Measurements from ENCODE around the gene TCF7L1. TPM values are rescaled to one million over a fixed set of nuclear protein-coding genes. Genes with fewer than 3 reads are reported as not detected.
A peak's percentile ranks its signal among the peaks of the same experiment; 100 is the strongest.
"Not testable (repeated sequence)": the region's sequence is repeated elsewhere in the genome, so short reads cannot be mapped to it uniquely, and the experiment has no call there.

The TCF7L1 gene
- total RNA-seq, 1 experiment from 2014 or later = 0.05 TPM

DNA sequence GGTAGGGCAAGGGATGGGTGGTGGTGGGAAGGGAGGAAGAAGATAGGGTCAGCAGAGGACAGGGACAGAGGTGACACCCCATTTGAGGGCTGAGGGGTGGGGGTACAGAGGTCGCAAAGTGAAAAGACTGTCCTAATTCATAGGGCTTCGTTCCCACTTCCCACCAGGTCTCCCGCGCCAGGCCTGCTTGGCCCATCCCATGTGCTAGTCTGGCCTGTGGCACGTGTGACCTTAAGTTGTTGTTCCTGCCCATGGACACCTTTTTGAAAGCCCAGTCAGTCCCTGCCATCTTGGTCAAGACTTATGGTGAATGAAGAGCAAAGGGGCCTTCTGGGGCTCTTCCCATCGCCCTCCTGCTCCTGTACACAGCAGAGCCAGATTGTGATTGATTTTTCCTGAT, 148.4 kb downstream of the TCF7L1 start:
- DNase-seq (ENCODE audit: low read depth) = no peak

DNA sequence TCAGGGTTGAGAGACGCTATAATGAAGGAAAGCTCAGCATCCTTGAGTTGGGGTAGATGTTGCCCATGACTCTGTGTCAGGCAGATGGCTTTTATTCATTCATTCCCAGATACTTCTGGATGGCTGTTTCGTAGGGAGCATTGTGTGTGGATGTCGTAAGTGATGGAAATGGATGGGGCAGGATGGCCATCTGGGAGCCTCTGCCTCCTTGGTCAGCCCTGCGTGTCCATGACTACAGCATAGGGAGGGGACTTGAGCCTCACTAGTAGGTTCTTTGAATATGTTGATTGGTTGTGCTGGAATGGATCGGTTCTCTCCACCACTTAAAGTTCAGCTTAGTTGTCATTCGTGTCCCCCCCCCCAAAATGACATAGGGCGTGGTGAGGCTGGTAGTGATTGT, 149.7 kb downstream of the TCF7L1 start:
- DNase-seq (ENCODE audit: low read depth) = no peak

DNA sequence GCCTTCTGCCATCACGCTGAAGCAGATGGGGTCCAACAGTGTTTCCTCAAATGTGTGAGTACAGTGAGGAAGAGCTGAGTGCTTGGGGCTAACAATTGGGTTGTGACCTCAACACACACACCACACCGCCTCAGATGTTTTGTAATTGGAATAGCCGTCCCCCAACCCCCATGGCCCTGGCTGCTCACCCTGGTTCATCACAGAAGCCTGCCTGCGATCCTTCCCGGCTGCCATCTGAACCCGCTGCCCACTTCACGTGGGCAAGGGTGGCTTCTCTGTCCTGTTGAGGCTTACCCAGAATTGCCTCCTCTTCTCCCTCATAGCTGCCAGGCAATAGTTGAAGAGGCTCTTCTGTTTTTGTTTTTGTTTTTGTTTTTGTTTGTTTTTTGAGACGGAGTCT, 150.4 kb downstream of the TCF7L1 start:
- no peak for DNase-seq (ENCODE audit: low read depth)

DNA sequence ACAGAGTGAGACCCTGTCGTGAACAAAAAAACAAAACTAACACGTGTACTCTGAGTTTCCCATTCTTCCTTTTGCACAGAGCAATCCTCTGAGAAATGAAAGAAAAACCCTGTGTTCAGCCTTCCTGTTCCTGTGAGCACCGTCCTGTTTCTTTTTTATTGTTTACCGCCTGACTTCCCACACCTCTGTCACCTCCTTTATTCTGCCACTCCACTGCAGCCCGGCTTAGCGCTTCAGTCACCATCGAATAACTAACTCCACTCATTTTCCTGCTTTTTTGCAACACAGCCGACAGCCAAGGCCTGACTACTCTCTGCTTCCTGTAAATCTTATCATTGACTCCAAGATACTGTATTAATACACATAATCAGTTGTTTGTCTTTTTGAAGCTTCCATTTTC, 153.7 kb downstream of the TCF7L1 start:
- no peak for DNase-seq (ENCODE audit: low read depth)

DNA sequence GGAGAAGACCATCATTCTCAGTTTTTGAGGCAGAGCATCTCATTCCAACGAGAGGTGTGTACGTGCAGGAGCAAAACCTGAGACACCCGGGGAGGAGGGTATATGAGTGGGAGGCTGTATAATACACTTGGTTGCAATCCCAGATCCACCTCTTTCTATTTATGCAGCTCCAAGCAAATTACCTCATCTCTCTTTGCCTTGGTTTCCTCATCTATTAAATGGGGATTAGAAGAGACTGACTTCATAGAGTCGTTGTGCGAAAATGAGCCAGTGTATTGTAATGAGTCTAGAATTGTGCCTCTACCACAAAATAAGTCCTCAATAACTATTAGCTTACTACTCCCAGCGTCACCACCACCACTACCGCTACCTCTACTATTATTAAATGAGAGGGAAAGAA, 154.5 kb downstream of the TCF7L1 start:
- no peak for DNase-seq (ENCODE audit: low read depth)

DNA sequence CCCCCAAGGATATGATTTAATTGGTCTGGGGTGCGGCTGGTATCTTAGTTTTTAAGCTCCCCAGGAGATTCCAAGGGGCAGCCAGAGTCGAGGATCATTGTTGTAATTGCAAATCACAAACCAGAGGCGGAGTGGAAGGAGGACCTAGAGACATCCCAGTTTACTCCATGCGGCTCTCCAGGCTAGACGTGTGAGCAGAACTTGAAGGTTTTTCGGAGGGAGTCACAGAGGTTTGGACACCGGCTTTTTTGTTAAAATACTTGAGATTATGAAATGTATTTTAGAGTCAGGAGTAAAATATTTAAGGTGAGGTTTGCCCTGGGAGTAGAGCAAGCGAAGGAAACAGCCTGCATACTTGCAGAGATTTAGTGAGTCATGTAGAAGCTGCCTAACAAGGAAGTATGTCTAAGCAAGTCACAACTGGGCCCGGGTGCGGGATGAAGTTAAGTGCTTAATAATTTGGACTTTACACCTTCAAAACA, 155.1 kb downstream of the TCF7L1 start:
- peak; percentile 61 for DNase-seq (ENCODE audit: low read depth)

DNA sequence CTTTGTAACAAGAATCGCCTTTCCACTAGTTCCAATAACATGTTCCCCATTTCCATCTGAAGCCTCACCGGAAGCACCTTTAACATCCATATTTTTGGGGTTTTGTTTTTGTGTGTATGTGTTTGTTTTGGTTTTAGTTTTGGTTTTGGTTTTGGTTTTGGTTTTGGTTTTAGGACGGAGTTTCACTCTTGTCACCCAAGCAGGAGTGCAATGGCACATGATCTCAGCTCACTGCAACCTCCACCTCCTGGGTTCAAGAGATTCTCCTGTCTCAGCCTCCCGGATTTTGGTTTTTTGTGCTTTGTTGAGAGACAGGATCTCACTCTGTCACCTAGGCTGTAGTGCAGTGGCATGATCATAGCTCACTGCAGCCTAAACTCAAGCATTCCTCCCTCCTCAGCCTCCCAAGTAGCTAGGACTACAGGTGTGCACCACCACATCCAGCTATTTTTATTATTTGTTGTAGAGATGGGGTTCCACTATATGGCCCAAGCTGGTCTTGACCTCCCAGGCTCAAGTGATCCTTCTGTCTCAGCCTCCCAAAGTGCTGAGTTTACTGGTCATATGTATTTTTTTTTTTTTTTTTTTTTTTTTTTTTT, 158.3 kb downstream of the TCF7L1 start:
- DNase-seq (ENCODE audit: low read depth) = peak; percentile 40

DNA sequence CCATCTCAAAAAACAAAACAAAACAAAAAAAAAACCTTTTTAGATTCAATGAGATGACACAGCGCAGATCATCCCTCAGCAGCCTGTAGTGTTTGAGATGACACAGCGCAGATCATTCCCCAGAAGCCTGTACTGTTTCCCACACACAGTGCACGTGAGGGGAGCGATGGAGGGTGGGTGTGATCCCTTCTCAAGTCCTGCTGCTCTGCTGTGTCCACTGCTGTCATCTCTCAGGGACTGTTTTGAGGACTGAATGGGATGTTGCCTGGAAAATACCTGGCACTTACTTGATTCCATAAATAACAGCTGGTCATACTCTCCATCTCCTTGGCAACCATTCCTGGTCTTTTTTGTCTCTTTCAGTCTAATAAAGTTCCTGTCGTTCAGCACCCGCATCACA, 168.9 kb downstream of the TCF7L1 start:
- DNase-seq (ENCODE audit: low read depth) = no peak

DNA sequence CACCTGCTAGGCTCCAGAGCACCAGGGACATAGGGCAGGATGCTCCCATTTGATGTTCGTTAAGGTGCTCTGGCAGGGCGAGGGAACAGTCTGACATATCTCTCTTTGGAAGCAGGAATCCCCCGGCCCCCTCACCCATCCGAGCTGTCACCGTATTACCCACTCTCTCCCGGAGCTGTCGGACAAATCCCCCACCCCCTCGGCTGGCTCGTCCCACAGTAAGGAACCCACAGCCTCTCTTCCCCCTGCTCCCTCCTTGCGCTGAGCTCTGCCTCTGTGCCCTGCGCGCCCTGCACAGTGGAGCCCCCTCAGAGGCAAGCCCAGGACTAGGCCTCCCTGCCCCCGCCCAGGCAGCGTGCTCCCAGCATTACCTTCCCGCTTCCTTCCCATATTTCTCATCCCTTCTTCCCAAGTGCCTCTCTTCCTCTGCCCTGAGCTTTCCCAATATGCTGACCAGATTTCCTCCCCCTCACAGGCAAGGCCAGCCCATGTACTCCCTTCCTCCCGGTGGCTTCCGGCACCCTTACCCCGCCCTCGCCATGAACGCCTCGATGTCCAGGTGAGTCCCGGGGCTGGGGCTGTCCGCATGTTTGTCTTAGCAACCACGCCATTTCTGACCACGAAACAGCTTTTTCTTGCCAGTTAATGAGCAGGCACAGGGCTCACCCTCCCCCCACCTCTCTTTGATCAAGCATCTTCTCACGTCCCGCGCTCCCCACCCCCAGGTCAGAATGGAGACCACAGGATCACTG, 170.8 kb downstream of the TCF7L1 start:
- no peak for DNase-seq (ENCODE audit: low read depth)

DNA sequence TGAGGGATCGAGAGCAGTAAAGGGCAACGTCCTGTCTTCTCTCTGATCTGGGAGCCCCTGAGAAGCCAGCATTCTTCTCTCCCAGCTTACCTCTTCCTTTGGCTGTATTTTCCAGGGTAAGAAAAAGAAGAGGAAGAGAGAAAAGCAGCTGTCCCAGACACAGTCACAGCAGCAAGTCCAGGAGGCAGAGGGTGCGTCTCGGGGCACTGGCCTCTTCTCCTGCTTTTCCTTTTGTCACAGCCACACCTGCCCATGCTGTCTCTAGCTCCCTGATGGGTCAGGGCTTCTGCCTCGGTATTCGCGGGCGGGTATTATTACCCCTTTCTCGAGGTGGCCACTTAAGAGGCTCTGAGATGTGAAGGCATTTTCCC, 174.3 kb downstream of the TCF7L1 start:
- no peak for DNase-seq (ENCODE audit: low read depth)

DNA sequence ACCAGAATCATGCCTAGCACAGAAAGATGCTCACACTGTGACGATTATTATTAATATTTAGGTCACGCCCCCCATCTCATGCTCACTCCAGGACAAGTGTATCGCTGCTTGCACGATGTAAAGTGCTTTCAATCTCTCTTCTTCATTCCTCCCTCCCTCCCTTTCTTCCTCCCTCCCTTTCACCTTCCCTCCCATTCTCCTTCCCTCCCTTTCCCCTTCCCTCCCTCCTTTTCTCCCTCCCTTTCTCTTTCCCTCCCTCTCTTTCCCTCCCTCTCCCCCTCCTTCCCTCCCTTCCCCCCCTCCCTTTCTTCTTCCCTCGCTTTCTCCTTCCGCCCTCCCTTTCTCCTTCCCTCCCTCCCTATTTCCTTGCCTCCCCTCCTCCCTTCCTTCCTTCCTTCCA, 175.0 kb downstream of the TCF7L1 start:
- DNase-seq (ENCODE audit: low read depth) = no peak

DNA sequence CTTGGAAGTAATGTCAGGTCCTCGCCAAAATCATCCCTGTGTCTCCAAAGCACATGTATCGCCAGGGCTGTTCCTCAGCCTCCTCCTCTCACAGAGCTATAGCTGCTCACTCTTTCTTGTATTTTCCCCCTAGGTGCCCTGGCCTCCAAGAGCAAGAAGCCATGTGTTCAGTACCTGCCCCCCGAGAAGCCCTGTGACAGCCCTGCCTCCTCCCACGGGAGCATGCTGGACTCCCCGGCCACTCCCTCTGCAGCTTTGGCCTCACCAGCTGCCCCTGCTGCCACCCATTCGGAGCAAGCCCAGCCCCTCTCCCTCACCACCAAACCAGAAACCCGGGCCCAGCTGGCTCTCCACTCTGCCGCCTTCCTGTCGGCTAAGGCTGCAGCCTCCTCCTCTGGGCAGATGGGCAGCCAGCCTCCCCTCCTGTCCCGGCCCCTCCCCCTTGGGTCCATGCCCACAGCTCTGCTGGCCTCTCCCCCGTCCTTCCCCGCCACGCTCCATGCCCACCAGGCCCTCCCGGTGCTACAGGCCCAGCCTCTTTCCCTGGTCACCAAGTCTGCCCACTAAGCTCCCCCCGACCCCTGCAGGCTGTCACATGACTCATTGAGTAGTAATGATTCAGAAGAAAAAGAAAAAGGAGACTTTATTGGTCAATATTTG, 175.8 kb downstream of the TCF7L1 start:
- peak; percentile 38 for DNase-seq (ENCODE audit: low read depth)

DNA sequence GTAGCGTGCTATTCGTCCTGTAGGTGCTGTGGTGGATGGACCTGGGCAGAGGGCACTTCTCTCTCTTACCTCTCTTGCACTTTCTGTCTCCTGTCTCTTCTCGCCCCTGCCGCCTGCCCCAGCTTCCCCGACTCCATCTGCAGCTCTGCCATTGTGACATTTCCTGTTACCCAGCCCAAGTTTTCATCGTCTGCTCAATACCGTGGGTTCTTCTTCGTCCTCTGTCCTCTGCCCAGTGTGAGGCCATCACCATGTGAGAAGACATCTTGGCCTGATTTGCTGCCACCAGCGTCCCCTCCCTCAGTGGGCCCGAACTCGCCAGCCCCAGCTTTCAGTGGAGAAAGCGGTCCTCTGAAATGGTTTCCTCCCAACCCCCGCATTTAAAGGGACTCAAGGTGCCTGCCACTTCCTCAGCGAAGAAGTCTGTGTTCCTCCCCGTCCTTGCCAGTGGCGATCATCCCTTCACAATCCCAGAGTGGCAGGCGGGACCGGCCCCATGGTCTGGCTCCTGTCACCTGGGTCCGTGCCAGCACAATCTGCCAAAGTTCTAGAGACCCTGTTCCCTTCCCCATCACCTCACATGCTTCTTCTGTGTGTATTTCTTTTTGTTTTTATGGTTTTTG, 176.6 kb downstream of the TCF7L1 start:
- no peak for DNase-seq (ENCODE audit: low read depth)

DNA sequence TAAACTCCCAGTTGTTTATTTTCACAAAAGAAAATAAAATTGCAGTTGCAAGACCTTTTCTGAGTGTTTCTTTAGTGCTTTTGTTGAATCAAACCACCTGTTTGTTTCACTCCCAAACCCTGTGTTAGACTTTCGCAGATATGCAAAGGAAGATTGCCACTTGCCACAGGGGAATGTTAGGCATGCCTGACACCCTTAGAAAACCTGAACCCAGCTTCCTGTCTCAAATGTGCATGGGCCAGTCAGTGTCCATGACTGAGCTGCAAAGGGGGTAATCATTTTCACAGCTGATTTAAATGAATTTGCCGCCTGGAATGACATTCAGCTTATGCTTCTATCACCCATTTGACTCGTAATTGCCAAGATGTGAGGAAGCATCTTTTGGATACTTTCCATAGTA, 177.1 kb downstream of the TCF7L1 start:
- DNase-seq (ENCODE audit: low read depth) = no peak

DNA sequence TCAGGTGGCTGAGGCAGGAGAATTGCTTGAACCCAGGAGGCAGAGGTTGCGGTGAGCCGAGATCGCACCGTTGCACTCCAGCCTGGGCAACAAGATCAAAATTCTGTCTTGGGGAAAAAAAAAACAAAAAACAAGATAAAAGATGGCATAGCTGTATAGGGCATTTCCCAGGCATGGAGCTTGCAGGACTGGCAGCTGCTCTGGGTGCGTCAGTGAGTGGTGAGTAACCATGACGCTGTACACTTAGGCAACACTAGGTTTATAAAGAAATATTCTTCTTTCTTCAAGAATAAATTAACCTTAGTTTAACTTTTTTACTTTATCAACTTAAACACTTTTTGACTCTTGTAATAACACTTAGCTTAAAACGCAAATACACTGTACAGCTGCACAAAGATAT, 179.2 kb downstream of the TCF7L1 start:
- DNase-seq (ENCODE audit: low read depth) = peak; percentile 68

DNA sequence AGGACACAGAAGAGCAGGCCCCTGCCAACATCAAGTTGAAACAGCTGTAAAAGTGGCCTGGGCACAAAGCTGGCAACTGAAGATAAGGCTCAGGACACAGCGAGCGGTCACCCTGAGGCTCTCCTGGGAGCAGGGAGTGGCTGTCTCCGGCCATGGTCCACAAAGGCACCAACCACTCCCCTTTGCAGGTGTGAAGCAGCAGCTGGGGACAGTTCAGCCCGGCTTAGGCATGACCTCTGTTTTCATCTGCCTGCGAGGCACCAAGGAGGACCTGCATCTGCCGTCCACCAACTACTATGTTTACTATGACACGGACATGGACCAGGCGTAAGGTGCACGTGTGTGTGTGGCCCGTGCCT, 181.7 kb downstream of the TCF7L1 start:
- DNase-seq (ENCODE audit: low read depth) = no peak

DNA sequence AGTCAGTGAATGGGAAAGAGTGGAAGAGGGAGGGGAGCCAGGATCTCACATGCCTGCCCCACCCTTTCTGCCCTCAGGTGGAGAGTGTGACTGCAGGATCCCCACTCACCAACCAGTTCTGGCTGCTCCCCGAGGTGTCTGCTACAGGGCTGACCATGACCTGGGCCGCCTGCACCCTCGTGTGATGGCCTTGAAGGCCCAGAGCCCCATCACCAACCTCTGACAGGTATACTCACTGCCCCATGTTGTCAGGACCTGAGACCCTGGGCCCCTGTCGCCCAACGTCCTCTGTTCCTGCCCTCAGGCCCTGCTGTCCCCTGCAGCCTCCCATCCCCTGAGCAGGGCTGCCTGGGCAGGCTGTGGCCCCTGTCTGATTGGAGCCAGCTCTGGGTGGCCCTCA, 182.7 kb downstream of the TCF7L1 start:
- not testable (repeated sequence) for DNase-seq (ENCODE audit: low read depth)

DNA sequence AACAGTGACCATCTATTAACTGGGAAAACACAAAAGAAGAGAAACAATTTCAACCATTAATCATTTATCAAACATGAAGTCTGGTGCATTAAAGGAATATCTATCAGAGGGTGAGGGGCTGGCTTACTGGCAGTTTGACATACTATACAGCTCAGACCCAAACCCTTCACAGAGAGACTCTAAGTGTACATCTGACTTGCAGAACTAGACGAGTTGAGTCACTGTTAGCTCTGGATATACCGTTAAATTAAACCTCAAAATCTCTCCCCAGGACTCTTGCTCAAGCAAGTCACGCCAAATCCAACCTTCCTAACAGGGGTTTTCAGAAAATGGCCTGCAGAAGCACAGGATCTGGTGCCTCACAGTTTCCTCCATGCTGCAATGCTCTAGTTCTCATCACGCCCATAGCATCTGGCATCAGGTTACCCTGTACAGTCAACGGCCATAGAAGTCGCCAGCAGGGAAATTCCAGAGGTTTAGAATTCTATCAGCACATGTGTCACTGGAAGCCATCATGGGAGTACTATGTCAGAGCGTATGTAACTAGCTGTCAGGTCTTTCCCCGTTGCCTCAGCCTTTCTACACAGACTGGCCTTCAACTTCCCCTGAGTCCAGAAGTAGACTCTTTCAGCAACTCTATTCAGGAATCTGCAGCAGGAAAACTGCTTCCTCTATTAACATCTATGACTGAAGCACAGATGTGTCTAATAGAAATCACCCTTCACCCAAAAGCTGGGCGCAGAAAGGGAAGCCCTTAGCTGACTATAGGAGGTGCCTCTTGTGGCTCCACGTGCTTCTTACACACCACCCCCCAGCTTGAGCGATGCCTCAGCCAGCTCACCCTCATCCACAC, 185.3 kb downstream of the TCF7L1 start:
- no peak for DNase-seq (ENCODE audit: low read depth)

DNA sequence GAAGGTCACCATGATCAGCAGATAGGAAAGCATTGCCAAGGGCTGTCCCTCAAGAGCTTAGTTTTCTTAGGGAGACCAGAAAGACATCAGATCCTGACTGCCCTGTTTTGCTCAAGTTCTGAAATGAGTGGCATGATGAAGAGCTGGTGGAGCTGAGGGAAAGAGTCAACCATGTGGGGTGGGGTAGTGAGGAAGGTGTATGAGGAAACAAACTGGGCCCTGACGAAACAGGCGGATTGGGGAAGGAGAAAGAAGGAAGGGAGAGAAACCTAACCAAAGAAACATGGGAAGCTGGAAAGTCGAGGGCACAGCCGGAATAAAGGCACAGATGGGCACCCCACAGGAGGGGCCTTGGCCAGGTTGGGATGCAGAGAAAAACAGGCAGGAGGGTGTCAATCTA, 186.6 kb downstream of the TCF7L1 start:
- DNase-seq (ENCODE audit: low read depth) = no peak

DNA sequence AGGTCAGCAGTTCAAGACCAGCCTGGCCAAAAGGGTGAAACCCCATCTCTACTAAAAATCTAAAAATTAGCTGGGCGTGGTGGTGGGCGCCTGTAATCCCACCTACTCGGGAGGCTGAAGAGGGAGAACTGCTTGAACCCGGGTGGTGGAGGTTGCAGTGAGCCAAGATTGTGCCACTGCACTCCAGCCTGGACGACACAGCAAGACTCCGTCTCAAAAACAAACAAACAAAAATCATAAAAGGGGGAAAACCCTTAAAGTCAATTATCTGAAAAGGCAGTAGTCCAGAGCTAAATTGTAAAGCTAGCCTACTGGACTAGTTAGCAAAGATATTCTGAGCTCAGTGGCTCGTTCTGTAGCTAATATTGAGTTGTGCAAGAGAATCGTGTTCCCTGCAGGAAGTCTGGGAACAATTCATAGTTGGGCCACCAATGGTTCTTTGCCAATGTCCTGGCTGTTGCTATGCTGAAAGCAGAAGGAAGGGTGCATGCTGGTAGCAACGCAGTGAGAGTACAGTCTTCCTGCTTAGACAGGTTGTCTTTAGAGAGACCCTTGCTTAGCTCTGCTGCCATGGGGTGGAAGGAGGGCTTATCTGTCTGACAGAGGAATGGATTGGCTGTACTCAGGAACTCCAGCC, 190.3 kb downstream of the TCF7L1 start:
- DNase-seq (ENCODE audit: low read depth) = no peak

DNA sequence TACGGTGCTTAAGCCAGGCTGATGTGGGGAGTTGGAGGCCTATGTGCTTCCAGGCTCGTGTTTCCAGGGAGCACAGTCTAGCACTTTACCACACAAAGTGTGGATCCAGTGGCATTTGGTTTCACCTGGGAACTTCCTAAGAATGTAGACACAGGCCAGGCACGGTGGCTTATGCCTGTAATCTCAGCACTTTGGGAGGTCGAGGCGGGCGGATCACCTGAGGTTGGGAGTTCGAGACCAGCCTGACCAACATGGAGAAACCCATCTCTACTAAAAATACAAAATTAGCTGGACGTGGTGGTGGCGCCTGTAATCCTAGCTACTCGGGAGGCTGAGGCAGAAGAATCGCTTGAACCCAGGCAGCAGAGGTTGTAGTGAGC, 190.8 kb downstream of the TCF7L1 start:
- not testable (repeated sequence) for DNase-seq (ENCODE audit: low read depth)

Measured in M059J (cell line).